Thoracic aorta (tissue), 2 donors: Measurements from ENCODE around the gene MCHR1. TPM values are rescaled to one million over a fixed set of nuclear protein-coding genes. Genes with fewer than 3 reads are reported as not detected.

Experiments
- ATAC-seq: fragments of 150-250 bp; one replicate; pipeline ENCODE4 v1.8.0; 2017; ENCODE audit warnings: low read depth; ENCODE audit not compliant: insufficient number of reproducible peaks, low FRiP score
- DNase-seq: peaks from one replicate; pipeline ENCODE4 v3.0.0-alpha.2; 2020; ENCODE audit warnings: low spot score
- H3K27ac ChIP-seq, 2 donors: fragments of 200-600 bp; sonication (generic); 1 replicate in 1 of 2; 2 replicates in 1 of 2; pipeline ENCODE4 v1.5.1; 2016; ENCODE audit warnings: mild to moderate bottlenecking in 2 of 2, moderate library complexity in 2 of 2
- H3K27me3 ChIP-seq: fragments of 200-600 bp; sonication (generic); replicated peaks from 2 replicates; pipeline ENCODE4 v1.6.0; 2016; ENCODE audit warnings: mild to moderate bottlenecking; ENCODE audit not compliant: insufficient read depth
- H3K36me3 ChIP-seq: fragments of 200-600 bp; sonication (generic); one replicate; pipeline ENCODE4 v1.5.1; 2016
- H3K4me1 ChIP-seq, 2 donors: fragments of 200-600 bp; sonication (generic); 1 replicate in 1 of 2; 2 replicates in 1 of 2; pipeline versions ENCODE4 v1.5.1 to v1.6.0; 2016; ENCODE audit warnings: low read depth in 2 of 2, mild to moderate bottlenecking in 1 of 2; ENCODE audit not compliant: control insufficient read depth in 1 of 2
- H3K4me3 ChIP-seq: fragments of 200-600 bp; sonication (generic); 2 replicates; pipeline ENCODE4 v1.5.1; 2016; ENCODE audit warnings: mild to moderate bottlenecking
- H3K9me3 ChIP-seq: fragments of 200-600 bp; sonication (generic); 2 replicates; pipeline ENCODE4 v1.5.1; 2016
- CTCF ChIP-seq: fragments of 200-600 bp; sonication (generic); IDR thresholded peaks from one replicate; pipeline ENCODE4 v1.5.1; 2019; ENCODE audit warnings: antibody characterized with exemption
- total RNA-seq, 2 donors: library from RNA; depleted of rRNA; stranded (reverse); fragments of >200 nt; gene quantifications; one replicate each; pipeline versions ENCODE4 v1.1.0 to v1.2.3, GENCODE V29; 2016

MCHR1 gene
- total RNA-seq, 2 donors from 2014 or later: 0.41 TPM; not detected in 1

GRCh38 chr22:40638261-40638660, 41.0 kb upstream of the MCHR1 start:
- Histone ChIP-seq H3K4me1 (peaks cover 16 to 27% of the 10 kb centered on the region in 2 donors), H3K36me3 (no peaks in the 10 kb centered on the region), H3K27ac (no peak overlapping the region), H3K9me3 (no peaks in the 10 kb centered on the region), H3K4me3 (peak overlapping the region; percentile 95), H3K27me3 (no peaks in the 10 kb centered on the region)
- no peak for DNase-seq
- no peak for TF ChIP-seq CTCF
- ATAC-seq: no peak

DNA sequence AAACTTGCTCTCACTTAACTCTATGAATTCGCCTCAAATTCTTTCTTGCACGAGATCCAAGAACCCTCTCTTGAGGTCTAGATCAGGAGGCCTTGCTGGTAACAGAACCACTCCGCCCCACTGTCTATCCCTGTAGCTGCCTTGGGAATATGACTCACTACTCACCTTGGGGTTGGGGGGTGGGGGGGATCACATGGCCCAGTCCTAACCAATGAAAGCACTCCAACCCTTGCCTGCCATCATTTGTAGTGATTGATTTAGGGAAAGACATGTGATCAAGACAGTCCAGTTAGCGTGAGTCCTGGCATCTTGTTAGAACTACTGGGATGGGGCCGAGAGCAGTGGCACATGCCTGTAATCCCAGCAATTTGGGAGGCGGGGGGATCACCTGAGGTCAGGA, 38.0 kb upstream of the MCHR1 start:
- DNase-seq (no peak), ATAC-seq (no peak)
- Histone ChIP-seq H3K4me1 (peaks cover 9% of the 10 kb centered on the region in 2 donors), H3K4me3 (no peak overlapping the region), H3K9me3 (no peaks in the 10 kb centered on the region), H3K27ac (no peak overlapping the region), H3K36me3 (no peaks in the 10 kb centered on the region), H3K27me3 (no peaks in the 10 kb centered on the region)
- no peak for TF ChIP-seq CTCF

DNA sequence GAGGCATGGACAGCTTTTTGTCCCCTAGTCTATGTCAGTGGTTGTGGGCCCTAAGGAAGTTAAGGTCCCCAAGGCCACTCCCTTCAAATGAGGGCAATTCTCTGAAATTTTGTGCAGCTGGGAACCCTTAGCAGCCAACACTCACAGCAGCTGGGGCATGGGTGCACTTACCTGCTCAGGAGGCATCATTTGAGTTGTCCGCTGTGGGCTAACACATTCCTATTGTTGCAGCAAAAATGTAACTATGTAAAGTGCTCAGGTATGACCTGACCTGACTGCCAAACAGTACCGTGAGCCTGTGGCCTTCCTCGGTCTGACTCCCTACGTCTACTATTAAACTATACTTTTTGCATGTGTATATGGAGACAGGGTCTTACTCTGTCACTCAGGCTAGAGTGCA, 37.0 kb upstream of the MCHR1 start:
- H3K4me1 ChIP-seq: peaks cover 9% of the 10 kb centered on the region in 2 donors
- no peaks in the 10 kb centered on the region for H3K36me3 ChIP-seq
- H3K27ac ChIP-seq: no peak overlapping the region
- DNase-seq (no peak), ATAC-seq (no peak)
- no peaks in the 10 kb centered on the region for H3K9me3 ChIP-seq
- H3K4me3 ChIP-seq: no peak overlapping the region
- H3K27me3 ChIP-seq: no peaks in the 10 kb centered on the region
- no peak for TF ChIP-seq CTCF

- Histone ChIP-seq H3K27me3 (no peaks in the 10 kb centered on the region), H3K9me3 (no peaks in the 10 kb centered on the region), H3K36me3 (no peaks in the 10 kb centered on the region), H3K27ac (peak overlapping the region in 1 of 2 donors; percentile 16), H3K4me3 (no peak overlapping the region), H3K4me1 (no peaks in the 10 kb centered on the region)
- DNase-seq (no peak), ATAC-seq (no peak)
- no peak for TF ChIP-seq CTCF
These were observed 33.6 kb upstream of the MCHR1 start for GRCh38 chr22:40645579-40646197.

DNA sequence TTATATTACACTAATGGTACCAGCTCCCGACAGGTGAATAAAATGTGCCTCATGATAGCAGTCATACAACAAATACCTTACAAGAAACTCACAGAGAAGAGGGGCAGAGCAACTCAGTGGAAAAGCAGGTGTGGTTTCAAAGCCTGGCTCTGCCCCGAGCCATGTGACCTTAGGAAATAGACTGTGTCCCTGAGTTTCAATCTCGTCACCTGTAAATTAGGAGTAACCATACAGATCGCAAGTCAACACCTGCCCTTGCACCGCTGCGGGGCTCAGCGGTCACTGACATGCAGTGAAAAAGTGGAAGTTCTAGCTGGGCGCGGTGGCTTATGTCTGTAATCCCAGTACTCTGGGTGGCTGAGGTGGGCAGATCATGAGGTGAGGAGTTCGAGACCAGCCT, 30.9 kb upstream of the MCHR1 start:
- peaks cover 5 to 19% of the 10 kb centered on the region in 2 donors for H3K4me1 ChIP-seq
- no peak for ATAC-seq
- H3K9me3 ChIP-seq: no peaks in the 10 kb centered on the region
- TF ChIP-seq CTCF: no peak
- DNase-seq: no peak
- no peak overlapping the region for H3K27ac ChIP-seq
- no peak overlapping the region for H3K4me3 ChIP-seq
- H3K27me3 ChIP-seq: no peaks in the 10 kb centered on the region
- no peaks in the 10 kb centered on the region for H3K36me3 ChIP-seq
